Measurements from ENCODE around the gene SPDYE4.

SPDYE4 gene

GRCh38 chr17:8736796-8737195 lies 21.6 kb downstream of the SPDYE4 start:
- TF ChIP-seq GATA2 (IDR thresholded peaks at IDR 0.05; ENCODE audit: low read depth, low read length) (no peak), GATA3 (IDR thresholded peaks at IDR 0.05; ENCODE audit: low read depth, low read length) (no peak)

- TF ChIP-seq GATA2 (IDR thresholded peaks at IDR 0.05; ENCODE audit: low read depth, low read length) (no peak), GATA3 (IDR thresholded peaks at IDR 0.05; ENCODE audit: low read depth, low read length) (no peak)
Observed at GRCh38 chr17:8736362-8736761, 22.0 kb downstream of the SPDYE4 start.

- TF ChIP-seq GATA3 (IDR thresholded peaks at IDR 0.05; ENCODE audit: low read depth, low read length): no peak
- no peak for TF ChIP-seq GATA2 (IDR thresholded peaks at IDR 0.05; ENCODE audit: low read depth, low read length)
Observed at GRCh38 chr17:8735336-8735939, 22.9 kb downstream of the SPDYE4 start.

- TF ChIP-seq GATA2 (IDR thresholded peaks at IDR 0.05; ENCODE audit: low read depth, low read length) (no peak), GATA3 (IDR thresholded peaks at IDR 0.05; ENCODE audit: low read depth, low read length) (no peak)
Observed at GRCh38 chr17:8734876-8735275, 23.5 kb downstream of the SPDYE4 start.

GRCh38 chr17:8732406-8733085 lies 25.8 kb downstream of the SPDYE4 start:
- TF ChIP-seq GATA3 (IDR thresholded peaks at IDR 0.05; ENCODE audit: low read depth, low read length) (no peak), GATA2 (IDR thresholded peaks at IDR 0.05; ENCODE audit: low read depth, low read length) (no peak)

DNA sequence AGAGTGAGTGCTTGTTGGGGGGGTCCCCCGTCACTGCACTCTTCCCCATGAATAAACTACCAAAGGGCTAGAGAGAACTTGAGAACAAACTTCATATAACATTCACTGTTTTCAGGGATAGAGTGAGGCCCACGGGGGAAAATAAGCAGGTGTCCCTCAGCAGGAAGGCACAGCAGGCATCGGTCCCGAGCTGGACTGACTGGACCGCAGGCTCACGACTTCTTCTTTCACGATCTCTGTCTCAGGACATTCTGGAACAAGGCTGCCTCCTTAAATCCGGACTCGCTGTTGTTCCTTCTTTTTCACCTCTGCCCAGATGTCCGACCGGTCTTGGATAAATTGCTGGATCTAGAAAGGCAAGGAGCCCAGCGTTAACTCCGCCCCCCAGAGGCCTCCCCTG lies 28.5 kb downstream of the SPDYE4 start:
- TF ChIP-seq GATA2 (IDR thresholded peaks at IDR 0.05; ENCODE audit: low read depth, low read length) (no peak), GATA3 (IDR thresholded peaks at IDR 0.05; ENCODE audit: low read depth, low read length) (no peak)

DNA sequence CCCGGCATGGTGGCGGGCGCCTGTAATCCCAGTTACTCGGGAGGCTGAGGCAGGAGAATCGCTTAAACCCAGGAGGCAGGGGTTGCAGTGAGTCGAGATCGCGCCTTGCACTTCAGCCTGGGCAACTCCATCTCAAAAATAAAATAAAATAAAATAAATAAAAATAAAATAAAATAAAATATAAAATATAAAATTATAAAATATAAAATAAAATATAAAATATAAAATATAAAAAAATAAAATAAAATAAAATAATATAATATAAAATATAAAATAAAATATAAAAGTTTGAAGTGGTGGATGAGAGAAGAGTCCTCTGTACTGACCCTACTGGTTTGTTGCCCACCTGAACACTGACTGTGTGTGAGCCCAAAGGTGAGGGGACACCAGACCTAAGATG lies 28.9 kb downstream of the SPDYE4 start:
- no peak for TF ChIP-seq GATA3 (IDR thresholded peaks at IDR 0.05; ENCODE audit: low read depth, low read length)
- no peak for TF ChIP-seq GATA2 (IDR thresholded peaks at IDR 0.05; ENCODE audit: low read depth, low read length)

- TF ChIP-seq GATA2 (IDR thresholded peaks at IDR 0.05; ENCODE audit: low read depth, low read length) (no peak), GATA3 (IDR thresholded peaks at IDR 0.05; ENCODE audit: low read depth, low read length) (no peak)
Observed at GRCh38 chr17:8728971-8729370, 29.4 kb downstream of the SPDYE4 start.

GRCh38 chr17:8728251-8728938 lies 30.0 kb downstream of the SPDYE4 start:
- TF ChIP-seq GATA3 (IDR thresholded peaks at IDR 0.05; ENCODE audit: low read depth, low read length) (no peak), GATA2 (IDR thresholded peaks at IDR 0.05; ENCODE audit: low read depth, low read length) (no peak)

GRCh38 chr17:8726941-8727555 lies 31.3 kb downstream of the SPDYE4 start:
- TF ChIP-seq GATA3 (IDR thresholded peaks at IDR 0.05; ENCODE audit: low read depth, low read length) (no peak), GATA2 (IDR thresholded peaks at IDR 0.05; ENCODE audit: low read depth, low read length) (no peak)

- TF ChIP-seq GATA3 (IDR thresholded peaks at IDR 0.05; ENCODE audit: low read depth, low read length) (no peak), GATA2 (IDR thresholded peaks at IDR 0.05; ENCODE audit: low read depth, low read length) (no peak)
Observed at GRCh38 chr17:8725881-8726876, 32.2 kb downstream of the SPDYE4 start.

DNA sequence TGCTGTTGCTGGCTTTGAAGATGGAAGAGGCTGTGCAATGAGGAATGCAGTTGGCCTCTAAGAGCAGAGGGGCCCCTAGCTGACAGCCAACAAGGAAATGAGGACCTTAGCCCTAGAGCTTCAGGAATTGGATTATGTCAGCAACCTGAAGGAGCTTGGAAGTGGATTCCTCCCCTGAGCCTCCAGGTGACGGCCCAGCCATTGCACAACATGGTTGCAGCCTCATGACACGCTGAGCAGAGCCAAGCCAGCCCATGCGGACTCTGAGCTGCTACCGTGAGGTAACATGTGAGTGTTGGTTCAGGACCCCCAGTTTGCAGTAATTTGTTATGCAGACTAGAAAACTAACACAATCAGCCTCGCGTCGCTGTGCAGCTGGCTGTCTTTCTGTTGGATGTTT lies 33.9 kb downstream of the SPDYE4 start:
- no peak for TF ChIP-seq GATA3 (IDR thresholded peaks at IDR 0.05; ENCODE audit: low read depth, low read length)
- no peak for TF ChIP-seq GATA2 (IDR thresholded peaks at IDR 0.05; ENCODE audit: low read depth, low read length)

DNA sequence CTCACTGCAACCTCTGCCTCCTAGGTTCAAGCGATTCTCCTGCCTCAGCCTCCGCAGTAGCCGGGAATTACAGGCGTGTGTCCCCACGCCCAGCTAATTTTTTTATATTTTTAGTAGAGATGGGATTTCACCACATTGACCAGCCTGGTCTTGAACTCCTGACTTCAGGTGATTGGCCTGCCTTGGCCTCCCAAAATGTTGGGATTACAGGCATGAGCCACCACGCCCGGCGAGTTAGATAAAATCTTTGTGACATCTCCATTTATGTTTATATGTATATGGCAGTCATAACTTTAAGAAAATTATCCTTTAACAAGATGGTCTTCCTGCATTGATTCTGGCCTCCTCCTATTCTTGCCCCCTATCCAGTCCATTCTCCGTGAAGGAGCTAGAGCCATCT lies 37.8 kb downstream of the SPDYE4 start:
- no peak for TF ChIP-seq GATA2 (IDR thresholded peaks at IDR 0.05; ENCODE audit: low read depth, low read length)
- TF ChIP-seq GATA3 (IDR thresholded peaks at IDR 0.05; ENCODE audit: low read depth, low read length): no peak
